NT2/D1 (cell line): ENCODE data around the gene GBX2.
A peak's percentile ranks its signal among the peaks of the same experiment; 100 is the strongest.

Source experiments
- DNase-seq: peaks from one replicate; pipeline ENCODE4 v3.0.0-alpha.2; 2011; ENCODE audit warnings: low read depth, low spot score
- H3K27me3 ChIP-seq: 2 replicates; pipeline ENCODE4 v1.6.0; 2011; ENCODE audit warnings: mild to moderate bottlenecking; ENCODE audit not compliant: insufficient read length, insufficient read depth
- H3K36me3 ChIP-seq: 2 replicates; pipeline ENCODE4 v1.6.1; 2011; ENCODE audit warnings: mild to moderate bottlenecking, low read length, mixed read lengths; ENCODE audit not compliant: insufficient read depth, insufficient read length
- H3K4me1 ChIP-seq: 2 replicates; pipeline ENCODE4 v1.5.1; 2011; ENCODE audit not compliant: insufficient read depth, insufficient read length
- H3K4me3 ChIP-seq: 2 replicates; pipeline ENCODE4 v1.5.1; 2011; ENCODE audit warnings: low read depth; ENCODE audit not compliant: insufficient read length
- H3K9ac ChIP-seq: 2 replicates; pipeline ENCODE4 v1.6.0; 2011; ENCODE audit warnings: low read depth; ENCODE audit not compliant: insufficient read length
- H3K9me3 ChIP-seq: 2 replicates; pipeline ENCODE4 v1.5.1; 2011; ENCODE audit warnings: mild to moderate bottlenecking, low read length; ENCODE audit not compliant: insufficient read depth
- SUZ12 ChIP-seq: IDR thresholded peaks from 2 replicates; pipeline ENCODE4 v1.6.1; 2011; ENCODE audit not compliant: insufficient read length, insufficient read depth; ENCODE audit errors: extremely low read depth
- YY1 ChIP-seq: IDR thresholded peaks from 2 replicates; pipeline ENCODE4 v1.6.1; 2011; ENCODE audit not compliant: insufficient read length, insufficient read depth
- ZNF274 ChIP-seq: IDR thresholded peaks from 2 replicates; pipeline ENCODE4 v1.6.1; 2011; ENCODE audit warnings: mild to moderate bottlenecking, low read depth, low read length

GBX2 gene

DNA sequence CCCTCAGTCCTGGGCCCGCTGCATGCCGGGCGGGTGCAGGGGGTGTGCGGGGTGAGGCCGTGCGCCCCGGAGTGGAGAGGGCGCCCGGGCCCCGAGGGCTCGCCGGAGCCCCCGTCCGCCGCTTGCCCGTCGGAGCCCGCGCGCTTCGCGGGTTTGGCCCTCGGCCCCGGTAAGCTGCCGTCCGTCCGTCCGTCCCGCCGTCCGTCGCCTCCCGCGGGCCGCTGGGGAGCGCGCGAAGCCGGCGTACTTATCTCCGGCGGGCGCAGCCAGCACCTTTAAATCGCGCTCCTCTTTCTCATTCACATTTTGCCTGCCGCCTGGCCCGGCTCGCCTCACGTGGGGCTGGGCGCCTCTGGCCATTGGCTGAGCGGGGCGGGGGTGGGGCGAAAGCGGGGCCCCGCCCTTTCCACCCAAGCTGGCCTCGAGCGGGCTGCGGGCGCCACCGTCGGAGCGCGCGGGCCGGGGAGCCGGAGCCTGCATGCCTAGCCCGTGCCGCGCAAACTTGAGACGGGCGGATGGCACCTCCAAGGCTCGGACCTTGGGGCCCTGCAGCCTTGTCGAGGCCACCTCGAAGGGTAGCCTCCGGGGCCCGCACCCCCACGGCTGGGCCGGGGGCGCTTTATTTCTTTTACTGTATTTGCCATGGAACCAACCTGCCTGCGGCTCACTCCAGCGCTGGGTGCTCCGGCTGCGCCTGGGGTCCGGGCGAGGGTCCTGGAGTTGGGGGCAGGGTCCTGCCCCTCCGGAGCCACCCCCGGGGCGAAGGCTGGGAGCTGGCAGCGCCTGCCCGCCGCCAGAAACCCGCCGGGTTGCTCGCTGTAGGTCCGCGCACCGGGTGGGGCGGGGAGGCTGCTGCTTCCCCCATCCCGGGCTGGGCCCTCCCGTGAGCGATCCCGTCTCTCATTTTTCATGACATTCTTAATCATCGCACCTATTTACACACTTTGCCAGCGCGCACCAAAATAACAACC is at the start of gene GBX2:
GBX2 (minus strand) TSS at position 277 of the 971 bp plus-strand sequence. CDS start 415 bp downstream, outside the sequence.
- peaks cover 17% of the 10 kb centered on the region for H3K36me3 ChIP-seq
- peaks cover 87% of the 10 kb centered on the region for H3K27me3 ChIP-seq
- peaks cover 5% of the 10 kb centered on the region; the same call in 1 of the 2 replicates for H3K9me3 ChIP-seq
- peak within 1 kb of the TSS; percentile 80 for H3K4me3 ChIP-seq
- H3K9ac ChIP-seq = peak within 1 kb of the TSS; percentile 95
- no peak for DNase-seq
- TF ChIP-seq ZNF274 = no peak
- TF ChIP-seq SUZ12 = no peak
- no peak for TF ChIP-seq YY1
- H3K4me1 ChIP-seq = peaks cover 11% of the 10 kb centered on the region

GRCh38 chr2:236217926-236218325 is 49.7 kb upstream of the GBX2 start:
- H3K4me1 ChIP-seq = no peaks in the 10 kb centered on the region
- no peak overlapping the region for H3K4me3 ChIP-seq
- no peak for DNase-seq
- TF ChIP-seq ZNF274 = no peak
- no peak for TF ChIP-seq SUZ12
- no peak for TF ChIP-seq YY1
- H3K9me3 ChIP-seq = peaks cover 2% of the 10 kb centered on the region; the same call in 1 of the 2 replicates
- no peak overlapping the region for H3K9ac ChIP-seq
- H3K27me3 ChIP-seq = no peaks in the 10 kb centered on the region
- H3K36me3 ChIP-seq = peaks cover 3% of the 10 kb centered on the region

DNA sequence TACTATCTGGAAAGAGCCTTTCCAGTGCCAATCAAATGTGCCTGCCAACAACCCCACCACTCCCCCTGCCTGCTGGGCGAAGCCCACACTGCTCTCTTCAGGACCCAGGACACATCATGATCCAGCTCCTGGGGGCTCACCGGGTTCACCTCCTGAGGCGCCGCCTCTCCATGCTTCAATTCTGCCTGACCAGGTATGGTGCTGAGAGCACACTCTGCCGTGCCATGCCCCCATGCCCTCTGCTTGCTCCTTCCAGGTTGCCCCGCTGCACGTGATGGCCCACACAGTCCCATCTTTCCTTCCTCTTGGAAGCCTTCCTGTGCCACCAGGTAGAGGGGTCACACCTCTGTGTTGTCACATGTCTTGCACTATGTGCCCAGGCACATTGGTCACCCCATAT is 48.5 kb upstream of the GBX2 start:
- Histone ChIP-seq H3K9ac (no peak overlapping the region), H3K4me3 (no peak overlapping the region), H3K36me3 (peaks cover 3% of the 10 kb centered on the region), H3K4me1 (no peaks in the 10 kb centered on the region), H3K9me3 (no peaks in the 10 kb centered on the region), H3K27me3 (no peaks in the 10 kb centered on the region)
- TF ChIP-seq SUZ12 (no peak), YY1 (no peak)
- DNase-seq = no peak

DNA sequence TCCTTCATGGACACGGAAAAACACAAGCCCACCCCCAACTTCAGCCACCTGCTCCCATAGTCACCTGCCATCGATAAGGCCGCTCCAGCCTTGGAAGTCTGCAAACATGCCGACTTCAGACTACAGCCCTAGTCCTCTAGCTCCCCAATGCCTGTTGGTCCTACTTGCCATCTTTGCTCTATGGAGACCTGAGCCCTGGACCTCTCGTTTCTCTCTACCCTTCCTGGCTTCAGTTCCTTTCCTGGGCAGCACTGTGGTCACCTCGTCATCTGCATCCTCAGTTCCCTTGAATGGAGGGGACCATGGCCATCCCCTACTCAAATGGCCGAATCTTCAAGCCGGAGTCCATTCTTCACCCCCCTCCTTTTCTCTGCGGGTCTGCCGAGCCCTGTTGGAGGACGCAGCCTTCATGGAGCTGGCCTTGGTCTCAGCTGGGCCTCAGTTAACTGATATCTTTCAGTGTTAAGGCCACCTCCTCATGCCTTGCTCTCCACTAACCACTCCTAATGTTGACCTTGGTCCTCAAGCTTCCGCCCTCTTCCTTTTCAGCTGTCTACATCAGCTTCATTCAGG is 47.7 kb upstream of the GBX2 start:
- Histone ChIP-seq H3K4me1 (no peaks in the 10 kb centered on the region), H3K36me3 (peaks cover under 1% of the 10 kb centered on the region), H3K27me3 (no peaks in the 10 kb centered on the region), H3K9ac (no peak overlapping the region), H3K4me3 (no peak overlapping the region), H3K9me3 (no peaks in the 10 kb centered on the region)
- TF ChIP-seq SUZ12 (no peak), YY1 (no peak), ZNF274 (no peak)
- DNase-seq = no peak

- no peak for DNase-seq
- H3K27me3 ChIP-seq = no peaks in the 10 kb centered on the region
- H3K9ac ChIP-seq = no peak overlapping the region
- no peak overlapping the region for H3K4me3 ChIP-seq
- H3K4me1 ChIP-seq = no peaks in the 10 kb centered on the region
- no peaks in the 10 kb centered on the region for H3K36me3 ChIP-seq
- no peaks in the 10 kb centered on the region for H3K9me3 ChIP-seq
- TF ChIP-seq ZNF274 = no peak
- no peak for TF ChIP-seq YY1
- TF ChIP-seq SUZ12 = no peak
These were observed 47.0 kb upstream of the GBX2 start for GRCh38 chr2:236215196-236215595.

GRCh38 chr2:236214376-236214995 is 46.3 kb upstream of the GBX2 start:
- DNase-seq = no peak
- H3K27me3 ChIP-seq = no peaks in the 10 kb centered on the region
- H3K36me3 ChIP-seq = no peaks in the 10 kb centered on the region
- no peaks in the 10 kb centered on the region for H3K9me3 ChIP-seq
- no peak overlapping the region for H3K9ac ChIP-seq
- H3K4me1 ChIP-seq = peaks cover 6% of the 10 kb centered on the region
- H3K4me3 ChIP-seq = no peak overlapping the region
- no peak for TF ChIP-seq SUZ12
- TF ChIP-seq YY1 = no peak
- TF ChIP-seq ZNF274 = no peak

GRCh38 chr2:236211296-236211695 is 43.1 kb upstream of the GBX2 start:
- no peak for TF ChIP-seq ZNF274
- no peak for TF ChIP-seq SUZ12
- TF ChIP-seq YY1 = no peak
- Histone ChIP-seq H3K9me3 (no peaks in the 10 kb centered on the region), H3K4me1 (peaks cover 10% of the 10 kb centered on the region), H3K9ac (no peak overlapping the region), H3K4me3 (no peak overlapping the region), H3K36me3 (no peaks in the 10 kb centered on the region), H3K27me3 (no peaks in the 10 kb centered on the region)
- DNase-seq = no peak
